GM18498 (cell line): Measurements from ENCODE around the gene TECPR1.

Source experiments
- ATAC-seq: cut with Tn5 transposase; IDR thresholded peaks from one replicate; pipeline ENCODE4 v1.9.1; 2021; ENCODE audit warnings: mild to moderate bottlenecking, moderate library complexity; ENCODE audit not compliant: unreplicated experiment

Gene TECPR1, protein sequence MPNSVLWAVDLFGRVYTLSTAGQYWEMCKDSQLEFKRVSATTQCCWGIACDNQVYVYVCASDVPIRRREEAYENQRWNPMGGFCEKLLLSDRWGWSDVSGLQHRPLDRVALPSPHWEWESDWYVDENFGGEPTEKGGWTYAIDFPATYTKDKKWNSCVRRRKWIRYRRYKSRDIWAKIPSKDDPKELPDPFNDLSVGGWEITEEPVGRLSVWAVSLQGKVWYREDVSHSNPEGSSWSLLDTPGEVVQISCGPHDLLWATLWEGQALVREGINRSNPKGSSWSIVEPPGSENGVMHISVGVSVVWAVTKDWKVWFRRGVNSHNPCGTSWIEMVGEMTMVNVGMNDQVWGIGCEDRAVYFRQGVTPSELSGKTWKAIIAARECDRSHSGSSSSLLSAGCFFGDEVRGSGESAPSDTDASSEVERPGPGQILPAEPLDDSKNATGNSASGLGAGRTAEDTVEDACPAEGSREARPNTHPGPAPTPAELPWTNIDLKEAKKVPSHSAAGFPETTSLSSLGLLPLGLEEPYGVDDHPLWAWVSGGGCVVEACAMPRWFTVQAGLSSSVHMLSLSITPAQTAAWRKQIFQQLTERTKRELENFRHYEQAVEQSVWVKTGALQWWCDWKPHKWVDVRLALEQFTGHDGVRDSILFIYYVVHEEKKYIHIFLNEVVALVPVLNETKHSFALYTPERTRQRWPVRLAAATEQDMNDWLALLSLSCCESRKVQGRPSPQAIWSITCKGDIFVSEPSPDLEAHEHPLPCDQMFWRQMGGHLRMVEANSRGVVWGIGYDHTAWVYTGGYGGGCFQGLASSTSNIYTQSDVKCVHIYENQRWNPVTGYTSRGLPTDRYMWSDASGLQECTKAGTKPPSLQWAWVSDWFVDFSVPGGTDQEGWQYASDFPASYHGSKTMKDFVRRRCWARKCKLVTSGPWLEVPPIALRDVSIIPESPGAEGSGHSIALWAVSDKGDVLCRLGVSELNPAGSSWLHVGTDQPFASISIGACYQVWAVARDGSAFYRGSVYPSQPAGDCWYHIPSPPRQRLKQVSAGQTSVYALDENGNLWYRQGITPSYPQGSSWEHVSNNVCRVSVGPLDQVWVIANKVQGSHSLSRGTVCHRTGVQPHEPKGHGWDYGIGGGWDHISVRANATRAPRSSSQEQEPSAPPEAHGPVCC

DNA sequence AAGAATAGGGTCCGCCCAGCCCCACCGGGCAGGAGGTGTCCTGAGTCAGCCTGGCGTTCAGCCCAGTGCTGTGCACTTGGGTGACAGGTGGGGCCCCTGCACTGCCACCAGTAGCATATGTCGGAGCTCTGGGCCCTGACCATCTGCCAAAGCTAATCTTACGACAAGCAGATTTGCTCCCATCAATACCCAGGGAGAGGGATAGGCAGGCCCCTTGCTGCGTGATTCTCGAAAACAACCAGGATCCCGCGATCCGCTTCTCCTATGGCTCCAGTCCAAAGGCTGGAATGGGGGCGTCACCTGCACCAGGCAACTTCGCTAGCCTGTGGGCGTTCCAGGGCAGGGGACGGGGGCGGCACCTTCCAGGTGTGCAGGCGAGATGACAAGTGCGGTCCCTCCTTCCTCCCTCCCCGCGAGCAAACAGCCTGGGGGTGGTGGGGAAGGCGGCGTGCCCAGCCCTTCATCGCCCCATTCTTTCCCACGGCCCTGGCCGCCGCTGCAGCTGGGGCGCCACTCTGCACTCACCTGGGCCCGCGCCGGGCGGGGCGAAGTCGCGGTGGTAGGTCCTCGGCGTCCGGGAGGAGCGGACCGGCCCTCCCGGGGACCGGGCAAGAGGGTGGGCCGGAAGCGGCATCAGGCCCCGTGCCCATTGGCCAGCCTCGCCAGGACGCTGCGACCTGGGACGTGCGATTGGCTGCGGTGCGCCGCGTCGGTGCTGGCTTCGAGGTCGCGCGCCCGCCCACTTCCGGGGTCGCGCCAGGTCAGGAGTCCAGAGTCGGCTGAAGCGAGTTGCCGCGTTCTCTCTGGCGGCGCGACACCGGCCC lies at the start of gene TECPR1:
Gene TECPR1 (minus strand): TSS at position 632 of the 824 bp plus-strand sequence. CDS start 6,086 bp downstream, outside the sequence.
- peak; percentile 99 for ATAC-seq

DNA sequence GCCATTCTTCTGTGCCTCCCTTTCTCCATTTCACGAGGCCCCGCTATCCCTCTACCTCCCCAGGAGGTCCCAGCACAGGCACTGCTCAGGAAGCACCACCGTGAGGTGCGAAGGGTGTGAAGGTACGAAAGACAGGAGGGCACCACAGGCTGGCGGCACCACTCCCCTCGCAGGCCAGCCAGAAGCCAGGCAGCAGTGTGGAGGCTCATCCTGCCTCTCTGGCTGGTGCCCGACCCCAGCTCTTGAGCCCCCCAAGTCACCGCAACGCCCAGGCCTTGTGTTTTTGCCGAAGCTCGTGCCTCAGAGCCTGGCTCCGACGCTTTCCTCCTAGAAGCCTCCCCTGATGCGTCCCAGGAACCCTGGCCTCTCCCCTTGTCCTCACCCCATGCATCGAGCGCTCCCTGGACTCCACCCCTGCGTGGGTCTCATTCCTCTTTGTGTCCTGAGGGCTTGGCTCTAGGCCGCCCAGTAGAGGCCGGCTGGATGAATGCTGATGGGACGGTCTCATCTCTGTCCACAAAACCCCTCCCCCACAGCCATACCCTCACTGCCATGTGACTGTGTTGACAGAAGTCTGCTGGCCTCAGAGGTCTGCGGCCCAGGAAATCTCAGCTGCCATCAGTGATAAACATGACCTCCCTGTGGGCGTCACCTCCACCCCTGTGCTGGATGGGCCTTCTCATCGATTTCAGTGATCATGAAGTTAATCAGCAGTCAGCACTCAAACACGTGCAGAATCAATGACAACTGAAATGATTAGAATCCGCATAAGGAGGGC lies 48.8 kb upstream of the TECPR1 start:
- ATAC-seq = no peak

DNA sequence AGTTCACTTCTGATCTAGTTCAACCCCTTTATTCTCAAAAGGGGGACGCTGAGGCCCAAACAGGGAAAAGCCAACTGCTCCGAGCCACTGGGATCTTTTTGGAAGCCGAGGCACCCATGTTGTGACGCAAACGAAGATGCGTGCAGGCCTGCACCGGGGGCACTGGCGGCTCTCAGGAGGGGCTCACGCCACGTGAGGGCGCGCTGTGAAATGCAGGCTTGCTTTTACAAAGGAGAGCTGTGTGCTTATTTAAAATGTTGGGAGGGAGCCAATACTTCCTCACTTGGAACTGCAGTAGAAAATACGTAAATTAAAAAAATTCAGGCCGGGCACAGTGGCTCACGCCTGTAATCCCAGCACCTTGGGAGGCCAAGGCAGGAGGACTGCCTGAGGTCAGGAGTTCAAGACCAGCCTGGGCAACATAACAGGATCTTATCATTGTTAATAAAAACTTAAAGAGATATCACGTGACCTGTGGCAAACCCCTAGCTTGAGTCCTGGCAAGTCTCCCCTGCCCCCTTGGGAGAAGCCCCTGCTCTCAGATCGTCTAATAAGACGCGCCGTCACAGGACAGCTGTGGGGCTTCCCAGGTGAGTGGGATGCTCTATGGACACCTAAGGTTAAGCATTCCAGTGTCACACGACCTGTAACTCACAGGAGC lies 45.7 kb upstream of the TECPR1 start:
- no peak for ATAC-seq

DNA sequence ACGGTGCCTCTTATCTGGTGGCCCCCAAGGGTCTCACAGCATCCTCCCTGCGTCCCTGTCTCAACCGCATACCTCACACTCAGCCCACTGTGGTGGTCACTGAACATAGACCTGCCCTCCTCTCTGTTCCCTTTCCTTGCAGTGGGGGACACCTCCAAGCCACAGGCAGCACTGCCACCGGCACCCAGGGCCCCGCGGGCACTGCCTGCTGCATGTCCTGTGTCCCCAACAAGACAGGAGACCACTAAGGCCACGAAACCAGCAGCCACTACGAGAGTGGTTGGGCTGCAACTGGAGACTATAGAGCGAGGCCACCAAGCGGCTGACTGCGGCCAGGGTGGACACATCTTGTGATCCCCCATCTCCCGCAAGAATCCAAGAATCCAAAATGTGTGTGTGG lies 44.8 kb upstream of the TECPR1 start:
- ATAC-seq = no peak

DNA sequence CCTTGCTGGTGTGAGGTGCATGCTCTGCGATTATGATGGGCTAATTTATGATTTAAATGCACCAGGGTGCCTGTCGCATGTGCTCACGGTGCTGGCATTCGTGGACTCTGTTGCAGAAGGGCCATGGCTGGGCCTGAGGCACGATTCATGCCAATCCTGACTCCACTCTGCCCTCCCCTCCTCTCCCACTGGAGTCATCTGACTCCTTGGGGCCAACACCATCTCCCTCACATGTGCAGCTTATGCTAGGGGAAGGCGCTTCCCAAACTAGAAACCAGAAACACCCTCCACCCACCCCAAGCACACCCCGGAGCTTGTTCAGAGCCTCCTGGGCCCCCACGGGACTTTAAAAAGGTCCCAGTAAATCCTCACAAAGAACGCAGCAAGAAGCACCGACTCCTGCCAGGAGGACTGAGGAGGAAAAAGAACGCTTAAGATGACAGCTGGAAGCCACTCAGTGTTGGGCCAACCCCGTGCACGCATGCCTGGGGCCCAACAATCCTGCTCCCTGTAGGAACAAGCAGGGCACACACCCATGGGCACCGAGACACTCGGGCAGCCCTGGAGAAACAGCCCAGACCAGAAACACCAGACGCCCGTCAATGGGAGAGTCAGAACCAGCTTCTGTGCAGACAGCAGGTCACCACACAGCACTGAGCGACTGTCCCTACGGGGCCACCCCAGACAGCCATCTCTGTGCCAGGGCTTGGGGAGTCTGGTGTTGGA lies 43.6 kb upstream of the TECPR1 start:
- no peak for ATAC-seq

DNA sequence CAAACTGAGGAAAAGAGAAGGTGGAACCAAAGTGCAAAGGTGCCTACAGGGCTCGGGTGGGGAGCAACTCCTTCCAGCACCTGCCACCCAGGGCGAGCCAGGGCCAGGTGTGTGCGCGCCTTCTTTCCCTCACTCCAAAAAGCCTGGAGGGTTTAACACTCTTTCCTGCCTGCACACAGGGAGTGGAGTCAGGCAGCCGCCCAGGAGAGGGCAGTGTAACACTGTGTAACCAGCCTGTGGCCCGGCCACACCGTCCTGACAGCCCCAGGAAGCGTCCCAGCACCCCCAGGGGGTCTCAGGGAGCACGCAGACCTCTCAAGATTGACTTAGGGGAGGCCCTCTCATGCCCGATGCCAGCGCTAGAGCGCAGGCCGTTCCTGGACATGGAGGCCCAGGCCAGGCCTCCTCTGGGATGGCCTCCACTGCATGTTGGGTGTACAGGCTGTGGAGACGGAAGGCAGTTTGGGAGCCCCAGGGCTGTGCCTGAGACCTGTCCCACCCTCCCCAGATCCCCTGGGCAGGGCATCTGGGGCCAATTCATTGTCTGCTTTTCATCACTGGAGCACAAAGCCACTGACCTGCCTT lies 42.9 kb upstream of the TECPR1 start:
- peak; percentile 58 for ATAC-seq

DNA sequence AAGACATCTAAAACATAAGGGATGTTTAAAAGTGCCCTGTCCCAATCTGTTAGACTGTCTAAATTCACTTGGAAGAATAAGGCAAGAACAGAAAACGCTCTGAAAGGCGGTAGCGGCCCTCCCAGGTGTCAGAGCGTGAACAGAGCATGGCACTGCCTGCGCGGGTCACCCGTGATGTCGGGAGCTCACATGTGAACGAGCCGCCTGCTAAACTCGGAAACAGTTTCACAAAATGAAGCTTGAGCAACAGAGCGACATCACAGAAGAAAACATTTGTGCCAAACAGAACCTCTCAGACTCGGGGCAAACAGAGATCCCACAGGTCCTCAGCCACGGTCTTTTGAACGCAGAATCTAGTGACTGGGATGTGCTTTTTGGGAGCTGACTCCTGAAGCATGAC lies 42.3 kb upstream of the TECPR1 start:
- ATAC-seq = no peak

DNA sequence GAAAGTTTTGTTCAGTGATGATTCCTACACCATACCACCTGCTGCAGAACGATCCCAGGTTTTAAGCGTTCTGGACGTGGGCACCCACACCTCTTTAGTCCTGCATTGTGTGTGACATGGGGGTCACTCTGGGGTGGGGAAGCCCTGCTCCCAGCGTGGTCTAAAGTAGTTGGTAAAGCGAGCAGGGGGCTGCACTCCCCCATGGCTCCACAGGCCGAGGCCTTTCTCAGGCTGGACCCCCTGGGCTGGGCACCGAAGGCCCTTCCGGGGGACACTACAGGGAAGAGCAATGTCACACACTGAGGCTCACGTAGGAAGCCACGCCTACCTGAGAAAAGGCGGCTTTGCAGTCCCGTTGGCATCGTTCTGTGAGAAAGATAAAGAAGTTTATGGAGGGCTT lies 41.7 kb upstream of the TECPR1 start:
- no peak for ATAC-seq

DNA sequence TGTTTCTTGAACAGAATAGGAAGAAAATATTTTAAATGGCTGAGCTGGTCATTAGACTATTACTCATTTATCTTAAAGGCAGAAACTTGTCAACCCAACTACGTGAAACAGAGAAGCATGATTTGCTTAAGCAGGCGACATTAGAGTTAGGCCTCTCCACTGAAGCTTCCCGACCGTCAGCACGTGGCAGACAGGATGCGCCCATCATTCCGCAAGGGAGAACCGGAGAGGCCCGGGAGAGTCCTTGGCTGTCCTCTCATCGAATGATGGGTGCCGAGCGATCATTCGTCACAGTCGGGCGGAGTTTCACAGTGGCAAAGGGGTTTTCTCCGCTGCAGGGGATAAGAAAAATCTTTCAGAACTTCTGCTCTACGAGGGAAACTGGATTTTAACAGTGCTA lies 41.2 kb upstream of the TECPR1 start:
- ATAC-seq = no peak

DNA sequence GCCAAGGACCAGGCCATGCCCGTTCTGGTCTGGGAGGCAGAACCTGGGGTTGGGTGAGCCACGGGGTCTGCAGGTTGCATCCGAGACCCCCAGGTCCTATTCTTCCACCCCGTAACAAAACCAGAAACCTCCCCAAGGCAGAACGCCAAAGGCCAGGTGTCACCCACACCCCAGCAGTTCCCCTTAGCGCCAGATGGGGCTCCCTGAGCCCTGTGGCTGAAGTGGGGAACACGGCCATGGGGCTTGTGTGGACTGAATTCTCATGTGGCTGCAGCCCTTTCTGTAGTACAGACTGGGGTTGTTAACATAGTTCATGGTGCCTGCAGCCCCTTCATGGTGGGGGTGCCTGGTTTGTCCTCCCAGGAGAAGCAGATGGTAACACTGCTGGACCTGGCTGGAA lies 39.7 kb upstream of the TECPR1 start:
- no peak for ATAC-seq

DNA sequence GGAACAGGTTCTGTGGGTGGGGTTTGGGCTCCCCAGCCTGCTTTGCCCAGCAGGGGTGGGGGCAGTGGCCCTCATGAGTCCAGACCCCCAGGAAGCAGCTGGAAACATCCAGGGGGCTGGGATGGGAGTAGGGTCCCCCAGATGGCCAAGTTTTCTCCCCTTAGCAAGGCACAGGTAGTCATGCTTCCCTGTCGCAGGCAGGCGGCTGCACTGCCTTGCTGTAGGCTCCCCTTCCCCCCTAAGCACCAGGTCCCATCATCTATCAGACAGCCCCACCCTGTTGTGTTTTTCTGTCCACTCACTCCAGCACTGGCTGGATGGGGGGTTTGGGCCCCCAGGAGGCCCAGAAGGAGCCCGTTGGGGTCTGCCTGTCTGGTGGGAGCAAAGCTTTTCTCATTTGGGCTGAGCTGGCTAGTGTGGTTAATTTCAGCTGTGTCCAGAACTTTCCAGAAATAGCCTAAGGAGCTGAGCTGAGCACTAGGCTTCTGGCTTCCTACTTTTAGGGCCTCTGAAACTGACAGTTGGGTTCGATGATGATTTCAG lies 37.4 kb upstream of the TECPR1 start:
- no peak for ATAC-seq

DNA sequence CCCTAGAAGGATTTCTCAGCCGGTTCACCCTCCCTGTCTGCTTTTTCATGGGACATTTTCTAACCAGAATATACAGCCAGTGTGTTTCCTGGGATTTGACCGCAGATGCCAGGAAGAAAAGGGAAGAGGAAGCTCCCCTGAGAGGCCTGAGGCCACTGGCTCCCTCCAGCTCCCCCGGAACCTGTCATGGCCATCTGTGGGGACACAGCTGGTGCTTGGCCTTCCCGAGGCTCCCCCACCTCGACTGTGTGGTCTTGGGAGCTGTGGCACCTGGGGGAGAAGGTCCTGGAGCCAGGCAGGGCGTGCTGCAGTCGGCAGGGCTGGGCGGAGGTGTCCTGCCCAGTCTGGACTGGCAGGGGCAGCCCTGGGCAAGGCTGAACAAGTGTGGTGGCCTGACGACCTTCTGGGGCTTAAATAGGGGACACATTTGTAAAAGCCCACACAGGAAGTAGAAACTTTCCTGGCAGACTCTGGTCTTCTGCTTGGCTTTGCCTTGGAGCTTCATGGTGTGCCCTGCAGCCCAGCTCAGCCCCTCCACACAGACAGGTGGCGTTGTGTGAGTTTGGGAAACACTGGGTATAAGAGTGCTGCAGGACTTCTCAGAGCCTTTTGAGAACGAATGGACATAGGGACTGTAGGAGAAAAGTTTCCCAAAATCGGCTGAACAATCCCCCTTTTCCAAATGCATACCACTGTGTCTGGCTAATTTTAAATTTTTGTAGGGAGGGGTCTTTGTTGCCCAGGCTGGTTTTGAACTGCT lies 36.2 kb upstream of the TECPR1 start:
- no peak for ATAC-seq

DNA sequence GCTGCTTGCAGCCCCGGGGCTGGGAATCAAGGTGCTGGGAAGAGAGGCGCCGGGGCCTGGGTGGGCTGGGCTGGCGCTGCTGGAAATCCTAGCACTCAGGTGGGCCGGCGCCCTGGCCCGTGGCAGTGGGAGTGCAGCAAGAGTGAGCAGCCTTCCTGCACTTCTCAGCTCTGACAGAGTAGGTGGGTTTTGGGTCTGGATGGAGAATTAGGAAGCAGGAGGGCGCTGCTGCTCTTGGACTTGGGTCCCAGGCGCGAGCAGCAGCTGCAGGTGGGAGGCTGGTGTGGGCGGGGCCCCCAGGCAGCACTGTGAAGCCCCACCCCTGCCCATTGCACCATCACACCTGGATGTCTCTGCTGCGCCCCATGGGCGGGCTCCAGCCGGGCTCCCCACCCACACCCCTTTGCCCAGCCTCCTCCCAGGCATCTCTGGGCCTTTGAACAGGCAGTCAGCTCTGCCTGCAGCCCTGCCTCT lies 35.5 kb upstream of the TECPR1 start:
- ATAC-seq = no peak

DNA sequence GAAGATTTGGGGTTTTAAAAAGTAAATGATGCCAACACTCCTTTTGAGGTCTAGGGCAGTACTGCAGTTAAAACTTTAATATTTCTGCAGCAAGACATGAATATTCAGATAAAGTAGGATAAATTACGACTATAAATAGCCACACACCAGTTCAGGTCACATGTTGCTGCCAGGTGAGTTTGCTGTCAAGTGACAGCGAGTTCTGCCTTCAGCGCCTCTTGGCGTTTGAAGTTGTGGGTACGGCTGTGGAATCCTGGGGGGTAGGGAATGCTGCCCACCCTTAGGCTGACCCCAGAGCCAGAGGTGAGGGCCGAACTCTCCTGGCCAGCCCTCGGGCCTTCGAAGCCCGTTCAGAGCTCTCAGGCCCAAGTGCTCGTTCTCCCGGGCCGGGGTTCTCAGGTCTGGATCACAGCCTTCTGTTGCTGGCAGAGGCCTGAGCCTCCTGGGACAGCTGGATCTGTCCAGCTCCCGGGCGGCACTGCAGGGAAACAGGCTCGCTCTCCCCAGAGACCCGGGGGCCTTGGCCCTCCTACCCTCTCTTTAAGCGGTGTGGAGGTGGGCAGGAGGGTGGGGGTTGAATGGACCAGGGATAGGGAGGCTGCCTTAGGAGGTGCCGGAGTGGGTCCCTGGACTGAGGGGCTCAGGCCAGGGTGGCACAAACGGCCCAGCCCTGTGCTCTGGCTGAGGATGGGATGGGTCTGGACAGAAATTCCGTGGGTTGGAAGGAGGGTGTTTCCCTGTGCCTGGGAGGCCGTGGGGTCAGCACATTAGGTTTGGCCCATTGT lies 34.9 kb upstream of the TECPR1 start:
- no peak for ATAC-seq

DNA sequence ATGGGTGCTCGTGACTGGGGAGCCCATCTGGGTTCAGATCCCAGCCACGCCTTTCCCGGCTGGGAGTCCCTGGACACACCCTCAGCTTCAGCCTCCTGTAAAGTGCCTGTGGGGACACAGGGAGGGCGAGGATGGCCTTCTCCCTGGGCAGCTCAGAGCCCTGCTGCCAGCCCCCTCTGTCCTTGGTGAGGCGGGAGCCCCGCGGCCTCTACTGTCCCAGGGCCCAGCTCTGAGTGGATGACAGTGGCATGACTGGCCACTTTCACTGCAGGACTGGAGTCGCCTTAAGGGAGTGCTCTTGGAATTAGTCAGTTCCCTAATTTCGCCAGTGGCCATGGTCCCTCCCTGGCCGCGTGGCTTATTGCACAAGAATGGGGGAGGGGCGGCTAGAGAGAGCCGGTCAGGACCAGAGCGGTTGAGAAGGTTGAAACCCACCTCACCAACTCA lies 34.1 kb upstream of the TECPR1 start:
- ATAC-seq = no peak
